Muscle of back (tissue), 13 donors: ENCODE data around the gene FAIM. TPM values are rescaled to one million over a fixed set of nuclear protein-coding genes. Genes with fewer than 3 reads are reported as not detected.
A peak's percentile ranks its signal among the peaks of the same experiment; 100 is the strongest.
"Not testable (repeated sequence)": the region's sequence is repeated elsewhere in the genome, so short reads cannot be mapped to it uniquely, and the experiment has no call there.

Experiments
- DNase-seq, 3 donors: peaks; one replicate each; pipeline versions ENCODE4 v3.0.0 to v3.0.0-alpha.2; 2013
- long read RNA-seq, 9 donors: transcript quantifications; one replicate each; lab custom pipeline, GENCODE V29; 2026
- polyA plus RNA-seq, 10 donors: library from polyadenylated mRNA; unstranded; fragments of 120-200 nt; gene quantifications; one replicate each; pipeline ENCODE4 v1.2.1, GENCODE V29; 2013; ENCODE audit not compliant: insufficient read length in 10 of 10

The FAIM gene
- 10 to 100 TPM in 9 of 10 donors, 1 to 10 TPM in 1; 9.0 to 18.9 (median 12.1) TPM for polyA plus RNA-seq
- long read RNA-seq, donor 1, partial matches to known transcripts: 0 of 1 reads
- long read RNA-seq, donor 1, other reads (novel, unspliced or antisense): 0 of 1 reads
- long read RNA-seq, donor 2, partial matches to known transcripts: 0 of 2 reads
- long read RNA-seq, donor 2, other reads (novel, unspliced or antisense): 0 of 2 reads
- long read RNA-seq, donor 3: 0 reads
- long read RNA-seq, donor 4, partial matches to known transcripts: 0 of 3 reads
- long read RNA-seq, donor 4, other reads (novel, unspliced or antisense): 0 of 3 reads
- long read RNA-seq, donor 5, transcript FAIM-204 (5 exons, 946 nt): major isoform, 6 of 9 reads
- long read RNA-seq, donor 5, partial matches to known transcripts: 0 of 9 reads
- long read RNA-seq, donor 5, other reads (novel, unspliced or antisense): 0 of 9 reads
- long read RNA-seq, donor 6, transcript FAIM-204 (5 exons, 946 nt): major isoform, 5 of 5 reads
- long read RNA-seq, donor 6, partial matches to known transcripts: 0 of 5 reads
- long read RNA-seq, donor 6, other reads (novel, unspliced or antisense): 0 of 5 reads
- long read RNA-seq, donor 7, partial matches to known transcripts: 0 of 3 reads
- long read RNA-seq, donor 7, other reads (novel, unspliced or antisense): 0 of 3 reads
- long read RNA-seq, donor 8, partial matches to known transcripts: 0 of 7 reads
- long read RNA-seq, donor 8, other reads (novel, unspliced or antisense): 0 of 7 reads
- long read RNA-seq, donor 9: 0 reads

- DNase-seq: peak; percentile 50 to 95 (median 79)
These were observed at the start of gene FAIM for GRCh38 chr3:138608322-138609135. FAIM (plus strand) TSS chr3:138608771; CDS start chr3:138619727, 10,956 bp downstream.

- no peak for DNase-seq
These were observed 49.4 kb upstream of the FAIM start for GRCh38 chr3:138559134-138559533.

GRCh38 chr3:138560501-138560900 lies 48.1 kb upstream of the FAIM start:
- DNase-seq: no peak

GRCh38 chr3:138562902-138563301 lies 45.7 kb upstream of the FAIM start:
- not testable (repeated sequence) for DNase-seq

GRCh38 chr3:138566293-138566692 lies 42.3 kb upstream of the FAIM start:
- not testable (repeated sequence) for DNase-seq

- DNase-seq: no peak
These were observed 41.2 kb upstream of the FAIM start for GRCh38 chr3:138567403-138567802.

GRCh38 chr3:138569090-138569489 lies 39.5 kb upstream of the FAIM start:
- DNase-seq: no peak

- DNase-seq: not testable (repeated sequence)
These were observed 38.9 kb upstream of the FAIM start for GRCh38 chr3:138569624-138570023.

GRCh38 chr3:138573138-138573537 lies 35.4 kb upstream of the FAIM start:
- no peak for DNase-seq

GRCh38 chr3:138578141-138578540 lies 30.4 kb upstream of the FAIM start:
- DNase-seq: no peak

- DNase-seq: no peak
These were observed 29.5 kb upstream of the FAIM start for GRCh38 chr3:138578961-138579574.

- DNase-seq: no peak
These were observed 21.2 kb upstream of the FAIM start for GRCh38 chr3:138587374-138587773.

GRCh38 chr3:138588445-138588844 lies 20.1 kb upstream of the FAIM start:
- no peak for DNase-seq

- DNase-seq: no peak
These were observed 17.2 kb upstream of the FAIM start for GRCh38 chr3:138591392-138591791.

GRCh38 chr3:138593488-138594149 lies 15.0 kb upstream of the FAIM start:
- peak in 2 of 3 donors; percentile 10 to 13 for DNase-seq

GRCh38 chr3:138594150-138594934 lies 14.2 kb upstream of the FAIM start, which contains the start of gene CEP70:
CEP70 (minus strand) TSS chr3:138594260; CDS start chr3:138572927, 21,333 bp downstream.
- DNase-seq: peak; percentile 92 to 97 (median 94)

- no peak for DNase-seq
These were observed 13.5 kb upstream of the FAIM start for GRCh38 chr3:138594935-138595610.

GRCh38 chr3:138597186-138597976 lies 11.2 kb upstream of the FAIM start:
- not testable (repeated sequence) for DNase-seq
